Activated CD4-positive, alpha-beta T cell treated with anti-CD3 and anti-CD28 coated beads, Interleukin-2, amount 50 U/mL, for 1 hour (primary cell): Measurements from ENCODE around the gene ZNF724.

Experiments
- DNase-seq: peaks from one replicate; pipeline ENCODE4 v3.0.0-alpha.2; 2020

ZNF724 gene

DNA sequence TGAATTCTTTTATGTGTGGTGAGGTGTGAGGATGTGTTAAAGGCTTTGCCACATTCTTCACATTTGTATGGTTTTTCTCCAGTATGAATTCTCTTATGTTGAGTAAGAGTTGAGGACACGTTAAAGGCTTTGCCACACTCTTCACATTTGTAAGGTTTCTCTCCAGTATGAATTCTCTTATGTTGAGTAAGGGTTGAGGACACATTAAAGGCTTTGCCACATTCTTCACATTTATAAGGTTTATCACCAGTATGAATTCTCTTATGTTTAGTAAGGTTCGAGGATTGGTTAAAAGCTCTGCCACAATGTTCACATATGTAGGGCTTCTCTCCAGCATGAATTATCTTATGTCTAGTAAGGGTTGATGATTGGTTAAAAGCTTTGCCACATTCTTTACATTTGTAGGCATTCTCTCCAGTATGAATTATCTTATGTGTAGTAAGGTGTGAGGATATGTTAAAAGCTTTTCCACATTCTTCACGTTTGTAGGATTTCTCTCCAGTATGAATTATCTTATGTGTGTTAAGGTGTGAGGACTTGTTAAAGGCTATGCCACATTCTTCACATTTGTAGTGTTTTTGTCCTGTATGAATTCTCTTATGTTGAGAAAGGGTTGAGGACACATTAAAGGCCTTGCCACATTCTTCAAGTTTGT, 27.1 kb downstream of the ZNF724 start:
- DNase-seq: no peak

DNA sequence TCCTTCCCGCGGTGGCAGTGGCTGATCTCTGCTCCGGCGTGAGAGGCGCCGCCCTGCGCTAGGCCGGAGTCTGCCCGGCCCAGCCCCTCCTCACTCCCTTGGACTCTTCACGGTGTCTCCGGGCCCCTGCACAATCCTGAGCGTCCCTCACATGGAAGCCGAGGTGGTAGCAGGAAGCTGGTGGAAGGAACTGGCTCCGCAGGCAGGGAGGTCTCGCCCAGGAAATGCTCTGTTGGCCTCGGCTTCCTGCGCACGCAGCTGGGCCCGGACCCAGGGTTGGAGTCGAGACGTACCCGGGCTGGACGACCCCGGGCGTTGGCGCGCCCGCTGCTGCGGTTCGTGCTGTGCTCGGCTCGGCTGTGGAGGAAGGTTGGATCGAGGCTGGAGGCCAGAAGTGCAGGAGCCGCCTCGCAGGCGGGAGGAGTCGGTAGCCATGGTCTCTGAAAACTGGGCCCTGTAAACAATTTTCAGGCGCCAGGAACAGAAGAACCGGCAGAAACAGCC, 46.3 kb downstream of the ZNF724 start:
- DNase-seq: no peak

DNA sequence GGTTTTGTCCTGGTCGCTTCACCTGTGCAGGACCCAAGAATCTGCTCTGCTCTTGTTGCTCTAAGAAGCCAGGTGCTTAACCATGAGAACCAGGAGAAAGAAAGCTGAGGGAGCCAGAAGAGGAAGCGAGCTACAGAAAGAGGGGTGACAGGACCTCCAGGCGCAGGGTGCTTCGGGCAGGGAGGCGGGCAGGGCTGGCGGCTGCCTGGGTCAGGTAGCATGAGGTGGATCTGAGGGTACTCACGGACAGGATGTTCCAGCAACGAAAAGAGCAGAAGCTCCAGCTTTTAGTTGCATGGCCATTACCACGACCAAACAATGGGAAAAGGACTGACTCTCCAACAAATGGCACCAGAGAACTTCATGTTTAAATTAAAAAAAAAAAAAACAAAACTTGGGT, 59.9 kb downstream of the ZNF724 start:
- DNase-seq: no peak

DNA sequence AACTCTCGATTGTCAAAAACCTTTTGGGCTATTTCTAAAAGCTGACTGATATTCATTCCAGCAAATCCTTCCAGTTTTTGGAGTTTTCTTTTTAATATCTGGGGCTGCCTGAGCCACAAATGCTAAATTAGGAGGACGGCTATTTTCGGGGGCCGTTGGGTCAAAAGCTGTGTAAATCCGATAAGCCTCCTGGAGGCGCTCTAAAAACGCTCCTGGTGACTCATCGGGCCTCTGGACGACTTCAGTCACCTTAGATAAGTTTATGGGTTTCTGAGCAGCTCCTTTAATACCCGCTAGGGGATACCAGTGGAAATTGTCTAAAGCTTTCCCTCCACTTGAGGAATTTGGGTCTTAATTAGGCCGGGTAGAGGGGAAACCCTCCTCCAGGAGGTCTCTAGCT, 66.9 kb downstream of the ZNF724 start:
- no peak for DNase-seq
